Loucy (cell line): Measurements from ENCODE around the gene RARB.

Experiments
- H2AFZ ChIP-seq: fragments of 200-600 bp; sonication (generic); 2 replicates; pipeline ENCODE4 v1.6.0; 2016; ENCODE audit warnings: antibody characterized with exemption, mild to moderate bottlenecking, low read length, moderate library complexity
- H3F3A ChIP-seq: fragments of 200-600 bp; 2 replicates; pipeline ENCODE4 v1.6.0; 2016; ENCODE audit warnings: antibody characterized with exemption, low read depth, mild to moderate bottlenecking
- H3K27me3 ChIP-seq: fragments of 200-600 bp; sonication (generic); 2 replicates; pipeline ENCODE4 v1.6.1; 2014; ENCODE audit warnings: low read length, mild to moderate bottlenecking; ENCODE audit not compliant: insufficient read depth, poor library complexity, severe bottlenecking
- H3K36me3 ChIP-seq: fragments of 200-600 bp; sonication (generic); 2 replicates; pipeline ENCODE4 v1.6.1; 2016; ENCODE audit warnings: low read length; ENCODE audit not compliant: insufficient read depth
- H3K4me1 ChIP-seq: fragments of 200-600 bp; sonication (generic); 2 replicates; pipeline ENCODE4 v1.5.1; 2014; ENCODE audit warnings: low read length, mild to moderate bottlenecking; ENCODE audit not compliant: insufficient read depth, poor library complexity, severe bottlenecking
- H3K4me2 ChIP-seq: fragments of 200-600 bp; sonication (generic); 2 replicates; pipeline ENCODE4 v1.6.0; 2014; ENCODE audit warnings: antibody characterized with exemption, low read length, low read depth, mild to moderate bottlenecking; ENCODE audit not compliant: poor library complexity, severe bottlenecking
- H3K4me3 ChIP-seq: fragments of 200-600 bp; sonication (generic); 2 replicates; pipeline ENCODE4 v1.5.1; 2014; ENCODE audit warnings: low read length, mild to moderate bottlenecking, mixed read lengths; ENCODE audit not compliant: poor library complexity, severe bottlenecking
- H3K79me2 ChIP-seq: fragments of 200-600 bp; sonication (generic); 2 replicates; pipeline ENCODE4 v1.6.1; 2014; ENCODE audit warnings: low read length; ENCODE audit not compliant: insufficient read depth
- H3K9ac ChIP-seq: fragments of 200-600 bp; sonication (generic); 2 replicates; pipeline ENCODE4 v1.6.0; 2014; ENCODE audit warnings: mild to moderate bottlenecking, low read depth, low read length, moderate library complexity; ENCODE audit not compliant: poor library complexity, severe bottlenecking
- H3K9me2 ChIP-seq: fragments of 200-600 bp; sonication (generic); replicated peaks from 2 replicates; pipeline ENCODE4 v1.6.1; 2016; ENCODE audit warnings: low read depth, low read length, mixed read lengths
- H3K9me3 ChIP-seq: fragments of 200-600 bp; sonication (generic); 2 replicates; pipeline ENCODE4 v1.6.1; 2014; ENCODE audit warnings: mild to moderate bottlenecking, antibody characterized with exemption, low read length, low read depth; ENCODE audit not compliant: insufficient read depth
- H4K20me1 ChIP-seq: fragments of 200-600 bp; sonication (generic); 2 replicates; pipeline ENCODE4 v1.6.0; 2014; ENCODE audit warnings: antibody characterized with exemption, low read length, mild to moderate bottlenecking; ENCODE audit not compliant: insufficient read depth, poor library complexity, severe bottlenecking
- CTCF ChIP-seq: fragments of 200-600 bp; sonication (generic); conservative IDR thresholded peaks from 2 replicates; pipeline ENCODE4 v1.5.1; 2014; ENCODE audit warnings: mild to moderate bottlenecking, antibody characterized with exemption, low read length
- EZH2phosphoT487 ChIP-seq: fragments of 200-600 bp; IDR thresholded peaks from 2 replicates; pipeline ENCODE4 v1.6.1; 2018; ENCODE audit warnings: antibody characterized with exemption, mild to moderate bottlenecking, moderate library complexity, borderline replicate concordance

Gene RARB

DNA sequence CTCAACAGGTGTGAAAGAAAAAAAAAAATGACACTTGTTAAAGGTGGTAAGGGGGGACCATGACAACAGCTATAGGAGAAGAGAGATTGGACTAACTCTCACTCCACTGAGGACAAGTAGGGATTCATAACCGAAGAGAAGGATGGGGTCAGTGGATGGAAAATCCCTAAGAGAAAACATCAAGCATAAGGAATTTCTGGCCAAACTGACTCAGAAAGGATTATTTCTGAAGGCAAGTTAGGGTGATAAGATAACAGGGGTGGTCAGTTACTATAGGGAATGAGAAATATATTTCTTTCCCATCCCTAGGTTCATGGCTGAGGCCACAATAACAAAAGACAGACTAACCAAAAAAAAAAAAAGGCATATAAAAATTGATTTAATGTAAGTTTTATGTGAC, 9.5 kb upstream of the RARB start:
- H3K9ac ChIP-seq, result no peak overlapping the region
- H3K4me1 ChIP-seq, result no peaks in the 10 kb centered on the region
- no peaks in the 10 kb centered on the region for H3K9me2 ChIP-seq
- no peak overlapping the region for H2AFZ ChIP-seq
- TF ChIP-seq EZH2phosphoT487, result no peak
- TF ChIP-seq CTCF, result no peak
- H3F3A ChIP-seq, result no peaks in the 10 kb centered on the region
- H3K27me3 ChIP-seq, result no peaks in the 10 kb centered on the region
- no peaks in the 10 kb centered on the region for H3K79me2 ChIP-seq
- H3K4me3 ChIP-seq, result no peak overlapping the region
- 0 out of 2 replicates have a peak, but pooled peaks cover 3% of the 10 kb centered on the region for H3K9me3 ChIP-seq
- H3K4me2 ChIP-seq, result no peak overlapping the region
- H4K20me1 ChIP-seq, result no peaks in the 10 kb centered on the region
- H3K36me3 ChIP-seq, result no peaks in the 10 kb centered on the region

GRCh38 chr3:25419251-25419650, 8.8 kb upstream of the RARB start:
- no peak overlapping the region for H3K4me2 ChIP-seq
- H3K79me2 ChIP-seq, result no peaks in the 10 kb centered on the region
- H3K9me2 ChIP-seq, result no peaks in the 10 kb centered on the region
- no peaks in the 10 kb centered on the region for H3F3A ChIP-seq
- no peaks in the 10 kb centered on the region for H4K20me1 ChIP-seq
- no peaks in the 10 kb centered on the region for H3K36me3 ChIP-seq
- no peak overlapping the region for H2AFZ ChIP-seq
- 0 out of 2 replicates have a peak, but pooled peaks cover 3% of the 10 kb centered on the region for H3K9me3 ChIP-seq
- H3K9ac ChIP-seq, result no peak overlapping the region
- TF ChIP-seq CTCF (no peak), EZH2phosphoT487 (no peak)
- H3K4me3 ChIP-seq, result no peak overlapping the region
- peaks cover 5% of the 10 kb centered on the region for H3K4me1 ChIP-seq
- no peaks in the 10 kb centered on the region for H3K27me3 ChIP-seq

DNA sequence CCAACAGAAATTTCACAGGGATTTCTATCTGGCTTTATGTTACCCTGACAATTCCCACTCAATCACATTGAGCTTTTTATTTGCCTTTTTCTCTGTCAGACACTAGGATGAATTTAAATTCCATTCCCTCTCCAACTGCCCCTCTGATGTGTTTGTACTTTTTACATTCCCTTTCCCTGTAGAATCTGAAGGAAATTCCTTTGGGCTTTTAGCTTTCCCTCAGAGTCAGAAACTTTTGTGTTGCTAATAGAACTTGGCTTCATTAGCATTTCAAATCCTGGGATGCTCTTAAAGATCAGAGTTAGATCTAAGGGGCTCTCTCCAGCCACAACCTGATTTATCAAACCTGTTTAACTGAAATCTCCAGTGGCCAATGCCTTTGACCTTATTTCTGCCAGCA, 7.9 kb upstream of the RARB start:
- no peaks in the 10 kb centered on the region for H3K9me2 ChIP-seq
- no peak overlapping the region for H3K4me3 ChIP-seq

More for the DNA sequence above, 7.9 kb upstream of the RARB start:
- TF ChIP-seq EZH2phosphoT487 (no peak), CTCF (no peak)
- Histone ChIP-seq H4K20me1 (no peaks in the 10 kb centered on the region), H3K36me3 (no peaks in the 10 kb centered on the region), H3K4me2 (no peak overlapping the region), H3F3A (no peaks in the 10 kb centered on the region), H3K9me3 (0 out of 2 replicates have a peak, but pooled peaks cover 3% of the 10 kb centered on the region), H3K9ac (no peak overlapping the region), H3K79me2 (no peaks in the 10 kb centered on the region), H3K4me1 (peaks cover 11% of the 10 kb centered on the region), H3K27me3 (no peaks in the 10 kb centered on the region), H2AFZ (no peak overlapping the region)
